Activated T-cell treated with anti-CD3 and anti-CD28 coated beads for 1 hour (primary cell): ENCODE data around the gene PRDM10.

Source experiments
- DNase-seq: peaks from one replicate; pipeline ENCODE4 v3.0.0-alpha.2; 2020; ENCODE audit warnings: low read depth

The PRDM10 gene

GRCh38 chr11:129944696-129945095 is 57.9 kb downstream of the PRDM10 start:
- DNase-seq, result no peak

- DNase-seq, result no peak
These were observed 59.6 kb downstream of the PRDM10 start for GRCh38 chr11:129943036-129943435.

DNA sequence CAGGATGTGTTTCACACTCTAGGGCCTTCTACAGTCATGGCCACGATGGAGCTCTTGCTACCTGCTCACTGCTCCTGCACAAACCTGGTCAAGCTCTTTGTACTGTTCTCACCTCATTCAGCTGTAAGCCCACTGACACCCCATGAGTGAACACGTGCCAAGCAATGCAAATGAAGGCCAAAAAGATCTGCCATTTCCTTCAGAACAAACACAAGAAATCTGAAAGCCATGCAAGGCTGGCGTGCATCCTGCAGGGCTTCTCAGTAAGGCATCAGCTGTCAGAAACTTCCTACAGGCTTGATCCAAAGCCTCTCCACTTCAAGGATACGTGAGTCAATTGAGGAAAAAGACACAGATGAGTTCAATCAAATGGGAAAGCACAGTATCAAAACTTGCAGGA is 63.1 kb downstream of the PRDM10 start:
- no peak for DNase-seq

- no peak for DNase-seq
These were observed 63.9 kb downstream of the PRDM10 start for GRCh38 chr11:129938764-129939163.

GRCh38 chr11:129937592-129938238 is 64.9 kb downstream of the PRDM10 start:
- no peak for DNase-seq

- DNase-seq, result no peak
These were observed 66.9 kb downstream of the PRDM10 start for GRCh38 chr11:129935723-129936122.

GRCh38 chr11:129933891-129934290 is 68.7 kb downstream of the PRDM10 start:
- no peak for DNase-seq

DNA sequence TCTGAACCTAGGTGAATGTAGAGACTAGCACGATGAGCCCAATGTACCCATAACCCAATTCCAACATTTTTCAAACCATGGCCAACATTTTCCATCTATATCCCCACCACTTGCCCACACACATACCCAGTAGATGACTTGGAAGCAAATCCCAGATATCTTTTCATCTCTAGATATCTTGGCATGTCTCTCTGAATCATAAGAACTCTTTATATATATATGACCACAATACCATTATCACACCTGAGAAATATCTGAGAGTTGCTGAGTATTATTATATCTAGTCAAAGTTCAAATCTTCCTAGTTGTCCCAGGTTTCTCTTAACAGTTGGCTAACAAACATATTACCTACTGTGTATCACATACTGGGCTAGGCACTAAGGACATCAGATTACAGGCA is 69.4 kb downstream of the PRDM10 start:
- no peak for DNase-seq

DNA sequence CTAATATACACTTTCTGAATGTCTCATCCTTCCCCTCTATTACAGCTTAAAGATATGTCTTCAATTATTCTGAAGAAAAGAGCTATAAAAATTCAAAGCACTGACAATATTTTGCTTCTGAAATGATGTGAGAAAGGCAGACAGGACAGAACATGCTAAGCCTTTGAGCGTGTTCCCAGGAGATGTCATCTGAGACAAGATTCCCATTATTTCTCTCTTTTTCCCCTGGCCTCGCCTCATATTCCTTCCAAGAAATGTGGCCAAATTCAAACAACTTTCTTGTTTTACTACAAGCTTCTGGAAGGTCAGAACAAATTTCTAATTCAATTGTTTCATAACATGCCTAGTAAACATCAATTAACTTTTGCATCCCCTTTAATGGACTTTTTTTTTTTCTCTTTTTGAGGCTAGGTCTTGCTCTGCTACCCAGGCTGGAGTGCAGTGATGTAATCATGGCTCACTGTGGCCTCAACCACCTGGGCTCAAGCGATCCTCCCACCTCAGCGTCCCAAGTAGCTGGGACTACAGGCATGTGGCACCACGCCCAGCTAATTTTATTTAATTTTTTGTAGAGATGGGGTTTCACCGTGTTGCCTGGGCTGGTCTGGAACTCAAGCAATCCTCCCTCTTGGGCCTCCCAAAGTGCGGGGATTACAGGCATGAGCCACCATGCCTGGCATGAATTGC is 70.1 kb downstream of the PRDM10 start:
- DNase-seq, result no peak

DNA sequence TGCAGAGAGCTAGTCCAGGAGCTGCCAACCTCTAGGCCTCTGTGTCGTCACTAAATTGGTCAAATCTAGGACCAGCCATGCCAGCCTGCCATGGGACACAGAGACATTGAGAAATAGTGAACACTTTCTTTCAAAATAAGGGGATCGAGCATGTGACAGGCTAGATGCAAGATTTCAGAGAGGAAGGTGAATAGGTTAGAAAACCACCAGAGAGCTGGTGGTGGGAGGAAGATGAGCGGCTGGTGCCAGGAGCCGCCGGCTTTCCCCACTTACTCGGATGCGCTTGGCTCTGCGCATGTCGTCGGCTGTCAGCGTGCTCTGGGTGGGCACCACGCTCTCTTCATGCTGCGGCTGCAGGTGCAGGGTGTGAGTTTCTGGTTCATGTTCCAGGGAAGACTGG is 71.9 kb downstream of the PRDM10 start:
- DNase-seq, result no peak

- no peak for DNase-seq
These were observed 72.3 kb downstream of the PRDM10 start for GRCh38 chr11:129930296-129930695.

GRCh38 chr11:129929721-129930120 is 72.9 kb downstream of the PRDM10 start:
- DNase-seq, result no peak

DNA sequence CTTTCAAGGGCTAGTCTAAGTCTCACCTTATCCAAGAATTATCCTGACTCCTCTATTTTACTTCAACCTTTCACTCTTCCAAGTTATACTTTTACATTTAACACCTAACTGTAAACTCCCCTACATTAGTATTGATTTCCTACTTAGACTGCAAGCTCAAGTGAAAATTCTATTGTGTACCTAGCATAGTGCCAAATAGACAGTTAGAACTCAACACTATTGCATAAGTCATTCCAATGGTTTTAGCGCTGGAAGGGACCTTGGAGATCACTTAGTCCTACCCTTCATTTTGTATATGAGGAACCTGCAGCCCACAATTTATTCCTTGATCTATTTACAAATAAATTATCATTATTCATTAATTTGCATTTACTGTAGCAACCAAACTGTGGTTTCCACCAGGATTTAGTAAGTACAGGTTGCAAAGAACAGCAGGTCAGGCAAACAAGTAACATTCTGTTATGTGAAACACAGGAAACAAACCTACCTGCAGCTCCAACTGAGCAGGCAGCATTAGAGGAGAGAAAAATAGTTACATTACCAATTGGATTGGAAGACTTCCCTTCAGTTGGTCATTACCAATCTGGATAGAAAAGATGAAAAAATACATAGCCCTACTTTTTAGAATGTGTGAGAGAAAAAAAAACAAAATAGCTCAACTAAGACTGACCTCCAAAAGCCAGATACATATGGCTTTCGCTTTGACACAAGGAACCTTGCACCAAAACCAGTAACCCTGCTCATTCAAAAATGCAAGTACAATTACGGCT is 73.5 kb downstream of the PRDM10 start:
- no peak for DNase-seq

GRCh38 chr11:129922674-129923073 is 80.0 kb downstream of the PRDM10 start:
- no peak for DNase-seq

GRCh38 chr11:129918361-129918760 is 84.3 kb downstream of the PRDM10 start:
- DNase-seq, result no peak

DNA sequence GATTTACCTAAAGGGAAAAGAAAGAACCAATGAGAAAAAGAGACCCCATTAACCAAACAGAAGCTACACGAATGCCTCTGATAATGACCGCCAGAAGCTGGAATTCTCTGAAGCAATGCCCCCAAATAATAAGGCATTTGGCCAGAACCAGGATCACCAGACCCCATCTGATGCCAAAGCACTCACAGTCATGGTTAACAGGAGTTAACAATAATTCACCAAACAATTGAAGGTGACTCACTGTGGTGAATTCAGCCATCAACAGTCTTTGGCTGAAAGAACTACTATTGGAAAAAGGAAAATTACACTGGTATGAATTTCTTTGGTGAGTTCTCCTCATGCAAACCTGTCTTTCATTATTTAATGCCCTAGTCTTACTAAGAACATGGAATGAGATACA is 85.4 kb downstream of the PRDM10 start:
- no peak for DNase-seq

- no peak for DNase-seq
These were observed 91.3 kb downstream of the PRDM10 start for GRCh38 chr11:129911298-129911697.

- no peak for DNase-seq
These were observed 92.3 kb downstream of the PRDM10 start for GRCh38 chr11:129910360-129910759.

DNA sequence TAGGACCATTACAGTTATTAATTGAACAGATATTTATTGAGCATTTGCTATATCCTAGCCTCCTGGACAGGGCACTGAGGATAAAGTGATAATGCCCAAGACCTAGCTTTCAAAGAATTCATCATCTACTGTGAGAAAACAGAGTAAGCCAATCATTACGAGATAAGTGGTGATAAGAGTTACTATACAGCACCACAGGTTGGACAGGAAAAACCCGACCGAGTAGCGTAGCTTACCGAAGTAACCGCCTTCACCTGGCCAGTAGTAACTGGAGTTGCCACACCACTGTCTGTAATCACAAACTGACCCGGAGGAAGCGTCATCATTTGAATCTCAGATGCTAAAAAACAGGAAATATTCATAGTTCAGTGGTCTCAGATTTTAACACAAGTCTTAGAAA is 97.2 kb downstream of the PRDM10 start:
- no peak for DNase-seq

GRCh38 chr11:129896062-129896461 is 106.6 kb downstream of the PRDM10 start:
- no peak for DNase-seq

DNA sequence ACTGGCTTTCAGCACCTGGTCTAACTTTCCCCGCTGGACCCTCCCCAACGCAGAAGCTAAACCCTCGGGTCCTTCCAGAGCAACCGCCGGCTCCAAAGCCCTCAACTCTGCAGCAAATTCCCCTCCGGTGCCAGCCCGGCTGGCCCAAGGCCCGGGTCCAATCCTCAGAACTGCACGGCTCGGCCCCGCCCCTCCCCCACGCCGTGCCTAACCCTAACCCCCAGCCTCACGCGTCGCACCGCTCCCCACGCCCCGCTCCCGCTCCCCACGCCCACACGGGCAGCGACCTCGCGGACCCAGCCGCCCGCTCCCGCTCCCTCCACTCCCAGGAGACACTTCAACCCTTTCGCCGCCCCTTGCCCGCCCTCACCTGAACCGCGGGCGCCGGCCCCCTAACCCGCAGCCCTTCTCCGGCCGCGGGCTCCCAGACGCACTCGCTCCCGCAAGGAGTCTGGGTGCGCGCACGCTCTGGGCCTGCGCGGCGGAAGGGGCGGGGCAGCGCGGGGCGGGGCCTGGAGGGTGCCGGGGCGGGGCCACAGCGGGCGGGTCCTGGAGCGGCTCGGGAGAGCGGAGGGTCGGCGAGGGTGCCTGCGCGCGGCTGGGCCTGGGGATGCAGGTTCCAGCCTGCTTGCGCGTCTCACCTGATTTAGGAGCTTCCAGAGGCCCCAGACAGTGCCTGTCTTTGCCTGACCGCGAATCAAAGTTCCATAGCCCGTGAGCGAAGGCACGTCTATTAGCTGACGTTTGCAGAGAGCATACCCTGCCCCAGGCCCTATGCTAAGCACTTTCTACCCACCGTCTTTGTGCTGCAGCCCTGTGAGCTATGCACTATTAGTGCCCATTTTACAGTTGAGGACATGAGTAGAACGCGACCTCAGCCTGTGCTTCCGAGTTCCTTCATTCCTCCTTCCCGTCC is 107.3 kb downstream of the PRDM10 start, which contains the start of gene NFRKB:
TSS of gene NFRKB (minus strand) at position 453 of the 916 bp plus-strand sequence. CDS start 2,729 bp downstream, outside the sequence.
- peak; percentile 82 for DNase-seq
